WERI-Rb-1 (cell line): ENCODE data around the gene USP21.

Source experiments
- DNase-seq: peaks from one replicate; pipeline ENCODE4 v3.0.0-alpha.2; 2020
- H3K27ac ChIP-seq: fragments of 250-450 bp; sonication (Bioruptor Pico); 2 replicates; pipeline ENCODE4 v1.5.1; 2020; ENCODE audit warnings: mild to moderate bottlenecking, moderate library complexity
- H3K27me3 ChIP-seq: fragments of 250-450 bp; sonication (Bioruptor Pico); 2 replicates; pipeline ENCODE4 v1.5.1; 2021; ENCODE audit warnings: mild to moderate bottlenecking, low read depth, moderate library complexity; ENCODE audit not compliant: insufficient read depth, severe bottlenecking
- H3K36me3 ChIP-seq: fragments of 250-450 bp; sonication (Bioruptor Pico); 2 replicates; pipeline ENCODE4 v1.5.1; 2020; ENCODE audit warnings: mild to moderate bottlenecking, moderate library complexity
- H3K4me3 ChIP-seq: 2 replicates; pipeline ENCODE4 v1.5.1; 2011; ENCODE audit warnings: low read depth, mild to moderate bottlenecking, control low read depth, low read length
- H3K9me3 ChIP-seq: fragments of 250-450 bp; sonication (Bioruptor Pico); 2 replicates; pipeline ENCODE4 v1.5.1; 2021; ENCODE audit warnings: mild to moderate bottlenecking, moderate library complexity; ENCODE audit not compliant: severe bottlenecking
- TF ChIP-seq, protein P1 (sequence below): IDR thresholded peaks from 2 replicates; pipeline ENCODE4 v1.5.1; 2011; ENCODE audit warnings: low read depth, mild to moderate bottlenecking, control low read depth, inconsistent platforms, low read length

Gene USP21

DNA sequence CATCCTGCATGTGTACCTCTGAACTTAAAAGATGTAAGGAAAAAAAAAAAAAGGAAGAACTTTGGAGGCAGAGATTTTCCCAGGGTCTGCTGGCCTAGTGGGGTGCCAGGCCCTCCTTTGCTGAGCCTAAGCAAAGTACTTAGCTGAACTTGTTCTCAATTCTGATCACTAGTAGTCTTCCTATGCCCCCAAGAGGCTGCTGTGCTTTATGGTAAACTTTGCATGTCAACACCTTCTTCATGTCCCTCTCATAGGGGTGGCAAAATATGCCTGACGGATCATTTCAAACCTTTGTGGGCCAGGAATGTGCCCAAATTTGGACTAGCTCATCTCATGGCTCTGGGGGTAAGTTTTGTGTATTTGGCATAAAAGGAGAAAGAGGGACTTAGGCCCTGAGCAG lies 1.4 kb upstream of the USP21 start:
- Histone ChIP-seq H3K4me3 (no peak overlapping the region), H3K27me3 (no peaks in the 10 kb centered on the region), H3K36me3 (peaks cover 47% of the 10 kb centered on the region), H3K9me3 (no peaks in the 10 kb centered on the region), H3K27ac (no peak overlapping the region)
- TF ChIP-seq, protein P1, sequence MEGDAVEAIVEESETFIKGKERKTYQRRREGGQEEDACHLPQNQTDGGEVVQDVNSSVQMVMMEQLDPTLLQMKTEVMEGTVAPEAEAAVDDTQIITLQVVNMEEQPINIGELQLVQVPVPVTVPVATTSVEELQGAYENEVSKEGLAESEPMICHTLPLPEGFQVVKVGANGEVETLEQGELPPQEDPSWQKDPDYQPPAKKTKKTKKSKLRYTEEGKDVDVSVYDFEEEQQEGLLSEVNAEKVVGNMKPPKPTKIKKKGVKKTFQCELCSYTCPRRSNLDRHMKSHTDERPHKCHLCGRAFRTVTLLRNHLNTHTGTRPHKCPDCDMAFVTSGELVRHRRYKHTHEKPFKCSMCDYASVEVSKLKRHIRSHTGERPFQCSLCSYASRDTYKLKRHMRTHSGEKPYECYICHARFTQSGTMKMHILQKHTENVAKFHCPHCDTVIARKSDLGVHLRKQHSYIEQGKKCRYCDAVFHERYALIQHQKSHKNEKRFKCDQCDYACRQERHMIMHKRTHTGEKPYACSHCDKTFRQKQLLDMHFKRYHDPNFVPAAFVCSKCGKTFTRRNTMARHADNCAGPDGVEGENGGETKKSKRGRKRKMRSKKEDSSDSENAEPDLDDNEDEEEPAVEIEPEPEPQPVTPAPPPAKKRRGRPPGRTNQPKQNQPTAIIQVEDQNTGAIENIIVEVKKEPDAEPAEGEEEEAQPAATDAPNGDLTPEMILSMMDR, result no peak
- no peak for DNase-seq

DNA sequence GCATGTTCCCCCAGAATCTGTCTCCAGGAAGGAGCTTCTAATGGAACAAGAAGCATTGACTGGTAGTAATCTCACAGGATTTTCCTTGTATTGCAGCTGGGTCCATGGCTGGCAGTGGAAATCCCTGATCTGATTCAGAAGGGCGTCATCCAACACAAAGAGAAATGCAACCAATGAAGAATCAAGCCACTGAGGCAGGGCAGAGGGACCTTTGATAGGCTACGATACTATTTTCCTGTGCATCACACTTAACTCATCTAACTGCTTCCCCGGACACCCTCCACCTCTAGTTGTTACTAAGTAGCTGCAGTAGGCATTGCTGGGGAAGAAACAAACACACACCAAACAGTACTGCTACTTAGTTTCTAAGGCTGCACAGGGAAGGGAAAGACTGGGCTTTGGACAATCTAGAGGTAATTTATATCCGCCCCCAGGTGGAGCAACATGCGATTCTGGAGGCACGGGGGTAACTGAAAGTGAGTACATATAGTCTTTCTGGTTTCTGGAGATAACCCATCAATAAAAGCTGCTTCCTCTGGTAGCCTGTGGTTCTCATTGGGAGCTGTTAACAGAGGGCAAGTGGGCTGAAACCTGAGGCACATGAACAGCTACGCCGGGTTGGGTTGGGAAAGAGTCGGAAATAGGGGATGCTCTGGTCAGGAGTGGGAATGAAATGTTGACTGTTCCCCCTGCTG lies 837 bp upstream of the USP21 start:
- DNase-seq, result no peak
- peak overlapping the region; percentile 63 for H3K4me3 ChIP-seq
- TF ChIP-seq, protein P1, result no peak
- no peaks in the 10 kb centered on the region for H3K27me3 ChIP-seq
- H3K27ac ChIP-seq, result peak overlapping the region; percentile 91
- no peaks in the 10 kb centered on the region for H3K9me3 ChIP-seq
- H3K36me3 ChIP-seq, result peaks cover 53% of the 10 kb centered on the region

DNA sequence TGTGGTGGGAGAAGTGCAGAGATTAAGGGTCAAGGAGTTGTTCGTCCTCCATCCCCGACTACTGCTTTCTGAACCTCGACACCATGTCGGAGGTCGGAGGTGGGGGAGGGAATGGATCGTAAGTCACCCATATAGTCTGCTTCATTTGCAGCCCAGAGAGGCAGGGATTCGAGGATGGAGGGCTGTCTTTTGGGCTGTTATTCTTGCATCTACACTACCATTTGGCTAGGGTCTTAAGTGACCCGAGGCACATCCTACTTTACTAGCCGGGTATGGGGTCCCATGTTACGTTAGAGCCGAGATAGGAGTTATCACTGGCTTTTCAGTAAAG lies 578 bp downstream of the USP21 start:
- DNase-seq, result no peak
- H3K9me3 ChIP-seq, result no peaks in the 10 kb centered on the region
- TF ChIP-seq, protein P1, result no peak
- H3K27ac ChIP-seq, result peak overlapping the region; percentile 91
- H3K36me3 ChIP-seq, result peaks cover 63% of the 10 kb centered on the region
- no peaks in the 10 kb centered on the region for H3K27me3 ChIP-seq
- H3K4me3 ChIP-seq, result peak overlapping the region; percentile 63

DNA sequence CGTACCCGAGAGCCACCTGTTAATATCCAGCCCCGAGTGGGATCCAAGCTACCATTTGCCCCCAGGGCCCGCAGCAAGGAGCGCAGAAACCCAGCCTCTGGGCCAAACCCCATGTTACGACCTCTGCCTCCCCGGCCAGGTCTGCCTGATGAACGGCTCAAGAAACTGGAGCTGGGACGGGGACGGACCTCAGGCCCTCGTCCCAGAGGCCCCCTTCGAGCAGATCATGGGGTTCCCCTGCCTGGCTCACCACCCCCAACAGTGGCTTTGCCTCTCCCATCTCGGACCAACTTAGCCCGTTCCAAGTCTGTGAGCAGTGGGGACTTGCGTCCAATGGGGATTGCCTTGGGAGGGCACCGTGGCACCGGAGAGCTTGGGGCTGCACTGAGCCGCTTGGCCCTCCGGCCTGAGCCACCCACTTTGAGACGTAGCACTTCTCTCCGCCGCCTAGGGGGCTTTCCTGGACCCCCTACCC lies 1.4 kb downstream of the USP21 start:
- Histone ChIP-seq H3K27ac (no peak overlapping the region; the same call in 1 of the 2 replicates), H3K36me3 (peaks cover 65% of the 10 kb centered on the region), H3K4me3 (no peak overlapping the region)

DNA sequence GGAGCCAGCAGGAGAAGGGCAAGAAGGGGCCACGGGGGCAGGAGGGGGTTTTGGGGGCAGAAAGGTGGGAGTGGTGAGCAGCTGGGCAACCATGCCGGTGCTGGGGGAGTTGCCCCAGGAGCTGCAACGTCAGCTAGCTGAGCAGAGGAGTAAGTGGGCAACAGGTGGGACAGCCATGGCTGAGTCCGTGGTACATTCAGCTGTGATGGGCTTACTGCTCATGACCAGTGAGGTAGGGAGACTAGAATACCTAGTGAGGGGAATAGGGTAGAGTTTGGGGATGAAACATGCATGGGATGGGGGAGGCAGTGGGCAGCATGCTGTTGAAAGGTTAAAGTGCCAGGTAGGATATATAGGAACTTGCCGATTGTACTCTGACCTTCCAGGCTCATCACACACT lies 2.4 kb downstream of the USP21 start:
- Histone ChIP-seq H3K9me3 (no peaks in the 10 kb centered on the region), H3K27me3 (no peaks in the 10 kb centered on the region), H3K36me3 (peaks cover 65% of the 10 kb centered on the region), H3K27ac (no peak overlapping the region), H3K4me3 (no peak overlapping the region)
- TF ChIP-seq, protein P1, result no peak
- no peak for DNase-seq

More for the DNA sequence above, 1.4 kb downstream of the USP21 start:
- H3K27me3 ChIP-seq, result no peaks in the 10 kb centered on the region
- TF ChIP-seq, protein P1, result no peak
- H3K9me3 ChIP-seq, result no peaks in the 10 kb centered on the region
- DNase-seq, result no peak

DNA sequence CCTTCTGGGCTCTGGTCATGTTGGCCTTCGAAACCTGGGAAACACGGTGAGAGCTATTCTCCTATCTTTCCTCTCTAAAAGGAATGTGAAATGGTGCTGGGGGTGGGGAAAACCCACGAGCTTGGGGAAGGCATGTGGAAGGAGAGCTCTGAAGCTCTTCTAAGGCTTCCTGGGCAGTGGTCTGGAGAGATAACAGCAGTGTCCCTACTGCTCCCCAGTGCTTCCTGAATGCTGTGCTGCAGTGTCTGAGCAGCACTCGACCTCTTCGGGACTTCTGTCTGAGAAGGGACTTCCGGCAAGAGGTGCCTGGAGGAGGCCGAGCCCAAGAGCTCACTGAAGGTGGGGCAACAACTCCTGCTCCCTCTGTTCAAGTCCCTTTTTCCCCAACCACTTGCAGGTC lies 2.8 kb downstream of the USP21 start:
- TF ChIP-seq, protein P1, result no peak
- Histone ChIP-seq H3K9me3 (no peaks in the 10 kb centered on the region), H3K4me3 (no peak overlapping the region), H3K27ac (no peak overlapping the region), H3K27me3 (no peaks in the 10 kb centered on the region), H3K36me3 (peaks cover 61% of the 10 kb centered on the region)
- DNase-seq, result no peak
